RWPE2 (cell line): Measurements from ENCODE around the gene PRKAG2.

Source experiments
- ATAC-seq: fragments of 200-7000 bp; cut with Tn5 transposase; 3 replicates; pipeline ENCODE4 v1.9.1; 2021; ENCODE audit warnings: low read depth
- DNase-seq: peaks from one replicate; pipeline ENCODE4 v3.0.0-alpha.2; 2020; ENCODE audit warnings: low spot score
- H3K27ac ChIP-seq: fragments of 450-650 bp; 2 replicates; pipeline ENCODE4 v1.5.1; 2017; ENCODE audit warnings: mild to moderate bottlenecking; ENCODE audit not compliant: poor library complexity, severe bottlenecking
- H3K27me3 ChIP-seq: fragments of 250-450 bp; sonication (Bioruptor Pico); 2 replicates; pipeline ENCODE4 v1.5.1; 2021; ENCODE audit warnings: mild to moderate bottlenecking, moderate library complexity; ENCODE audit not compliant: insufficient read depth, poor library complexity, severe bottlenecking
- H3K36me3 ChIP-seq: fragments of 250-450 bp; sonication (Bioruptor Pico); 2 replicates; pipeline ENCODE4 v1.5.1; 2020; ENCODE audit warnings: low read depth, mild to moderate bottlenecking, moderate library complexity
- H3K4me1 ChIP-seq: fragments of 250-450 bp; sonication (Bioruptor Pico); 2 replicates; pipeline ENCODE4 v1.5.1; 2021; ENCODE audit warnings: mild to moderate bottlenecking, moderate library complexity; ENCODE audit not compliant: insufficient read depth, poor library complexity, severe bottlenecking
- H3K4me3 ChIP-seq: fragments of 250-450 bp; sonication (Bioruptor Pico); 2 replicates; pipeline ENCODE4 v1.5.1; 2021; ENCODE audit warnings: mild to moderate bottlenecking, moderate library complexity; ENCODE audit not compliant: severe bottlenecking
- H3K9me3 ChIP-seq: fragments of 250-450 bp; sonication (Bioruptor Pico); 2 replicates; pipeline ENCODE4 v1.5.1; 2021; ENCODE audit warnings: mild to moderate bottlenecking, moderate library complexity; ENCODE audit not compliant: severe bottlenecking
- CTCF ChIP-seq: fragments of 450-650 bp; IDR thresholded peaks from one replicate; pipeline ENCODE4 v1.5.1; 2017; ENCODE audit warnings: mild to moderate bottlenecking, moderate library complexity; ENCODE audit not compliant: poor library complexity, severe bottlenecking

PRKAG2 gene

DNA sequence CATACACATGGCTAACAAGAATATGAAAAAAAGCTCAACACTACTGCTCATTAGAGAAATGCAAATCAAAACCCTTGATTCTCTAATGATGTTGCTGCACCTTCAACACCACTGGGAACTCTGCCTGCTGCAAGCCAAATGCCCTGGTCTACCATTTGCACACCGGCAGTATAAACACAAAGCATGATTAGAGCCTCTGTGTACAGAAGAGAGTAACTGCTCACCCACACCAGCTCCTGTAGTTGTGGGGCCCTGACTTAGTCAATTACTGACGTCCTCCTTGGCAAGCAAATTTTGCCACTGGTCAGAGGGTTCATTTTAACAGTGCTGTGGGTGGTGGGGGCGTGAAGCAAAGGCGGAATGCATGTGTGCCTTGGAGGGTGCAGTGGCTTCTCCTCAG lies 261.1 kb downstream of the PRKAG2 start:
- TF ChIP-seq CTCF = no peak
- H3K4me3 ChIP-seq = no peak overlapping the region
- no peaks in the 10 kb centered on the region for H3K4me1 ChIP-seq
- H3K27me3 ChIP-seq = no peaks in the 10 kb centered on the region
- no peaks in the 10 kb centered on the region for H3K9me3 ChIP-seq
- DNase-seq = no peak
- H3K36me3 ChIP-seq = peaks cover 33% of the 10 kb centered on the region
- no peak for ATAC-seq
- H3K27ac ChIP-seq = no peak overlapping the region

DNA sequence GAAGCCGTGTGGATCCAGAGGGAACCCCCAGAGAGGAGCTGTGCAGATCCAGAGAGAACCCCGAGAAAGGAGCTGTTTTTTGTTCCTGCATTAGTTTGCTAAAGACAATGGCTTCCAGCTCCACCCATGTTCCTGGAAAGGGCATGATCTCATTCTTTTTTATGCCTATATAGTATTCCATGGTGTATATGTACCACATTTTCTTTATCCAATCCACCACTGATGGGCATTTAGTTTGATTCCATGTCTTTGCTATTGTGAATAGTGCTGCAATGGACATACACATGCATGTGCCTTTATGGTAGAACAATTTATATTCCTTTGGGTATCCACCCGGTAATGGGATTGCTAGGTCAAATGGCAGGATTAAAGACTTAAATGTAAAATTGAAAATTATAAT lies 261.9 kb downstream of the PRKAG2 start:
- DNase-seq = no peak
- no peak for ATAC-seq
- Histone ChIP-seq H3K27me3 (no peaks in the 10 kb centered on the region), H3K36me3 (peaks cover 26% of the 10 kb centered on the region), H3K27ac (no peak overlapping the region), H3K4me3 (no peak overlapping the region), H3K9me3 (no peaks in the 10 kb centered on the region), H3K4me1 (no peaks in the 10 kb centered on the region)
- TF ChIP-seq CTCF = no peak

- ATAC-seq = no peak
Measured at GRCh38 chr7:151614019-151614418, 262.9 kb downstream of the PRKAG2 start.

GRCh38 chr7:151611878-151612277 lies 265.0 kb downstream of the PRKAG2 start:
- Histone ChIP-seq H3K9me3 (no peaks in the 10 kb centered on the region), H3K27ac (no peak overlapping the region), H3K4me1 (peaks cover 24% of the 10 kb centered on the region), H3K27me3 (no peaks in the 10 kb centered on the region), H3K4me3 (no peak overlapping the region), H3K36me3 (peaks cover 11% of the 10 kb centered on the region)
- ATAC-seq = no peak
- no peak for TF ChIP-seq CTCF
- no peak for DNase-seq

More at GRCh38 chr7:151614019-151614418, 262.9 kb downstream of the PRKAG2 start:
- peaks cover 17% of the 10 kb centered on the region for H3K36me3 ChIP-seq
- no peak for DNase-seq
- H3K4me3 ChIP-seq = no peak overlapping the region
- H3K27me3 ChIP-seq = no peaks in the 10 kb centered on the region
- no peak overlapping the region for H3K27ac ChIP-seq
- H3K4me1 ChIP-seq = peaks cover 3% of the 10 kb centered on the region
- no peak for TF ChIP-seq CTCF
- H3K9me3 ChIP-seq = no peaks in the 10 kb centered on the region

DNA sequence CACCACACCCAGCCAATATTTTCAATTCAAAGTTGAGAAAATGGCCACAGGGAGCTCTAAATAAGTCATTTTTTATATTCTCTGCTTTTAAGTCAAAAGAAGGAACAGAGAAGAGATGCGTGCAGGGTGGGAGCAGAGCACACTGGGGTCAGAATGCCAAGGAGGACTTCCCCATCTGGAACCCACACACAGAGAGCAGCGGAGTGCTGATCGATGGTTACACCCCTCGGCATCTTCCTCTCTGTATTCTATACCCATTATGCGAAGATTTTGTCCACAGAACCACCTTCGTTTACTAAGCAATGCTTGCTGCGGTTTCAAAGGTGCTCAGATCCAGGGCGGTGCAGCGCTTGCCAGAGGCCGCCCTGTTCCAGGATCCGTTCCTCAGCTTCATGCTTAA lies 265.9 kb downstream of the PRKAG2 start:
- Histone ChIP-seq H3K9me3 (no peaks in the 10 kb centered on the region), H3K36me3 (peaks cover 14% of the 10 kb centered on the region), H3K27me3 (no peaks in the 10 kb centered on the region), H3K27ac (no peak overlapping the region), H3K4me3 (no peak overlapping the region), H3K4me1 (peaks cover 26% of the 10 kb centered on the region)
- no peak for ATAC-seq
- DNase-seq = no peak
- no peak for TF ChIP-seq CTCF
